Gastrocnemius medialis (tissue), 4 donors: ENCODE measurements around the gene NEK6. TPM values are rescaled to one million over a fixed set of nuclear protein-coding genes. Genes with fewer than 3 reads are reported as not detected.
A peak's percentile ranks its signal among the peaks of the same experiment; 100 is the strongest.

Experiments used
- ATAC-seq, 2 donors: fragments of 150-250 bp; one replicate each; pipeline ENCODE4 v1.9.1; 2016
- DNase-seq, 2 donors: peaks; one replicate each; pipeline ENCODE4 v3.0.0-alpha.2; 2019
- H3K27ac ChIP-seq, 4 donors: fragments of 200-600 bp; sonication (generic); 1 replicate in 1 of 4; 2 replicates in 3 of 4; pipeline ENCODE4 v1.5.1; 2016 to 2018; ENCODE audit warnings: mild to moderate bottlenecking in 2 of 4, moderate library complexity in 1 of 4
- H3K27me3 ChIP-seq, 3 donors: fragments of 200-600 bp; sonication (generic) in 2 of 3; 1 replicate in 1 of 3; 2 replicates in 2 of 3; pipeline versions ENCODE4 v1.5.1 to v1.6.0; 2016 to 2019; ENCODE audit warnings: mild to moderate bottlenecking in 1 of 3, moderate library complexity in 1 of 3
- H3K36me3 ChIP-seq, 2 donors: fragments of 200-600 bp; sonication (generic) in 1 of 2; one replicate each; pipeline ENCODE4 v1.5.1; 2017 to 2018
- H3K4me1 ChIP-seq, 2 donors: fragments of 200-600 bp; sonication (generic) in 1 of 2; one replicate each; pipeline ENCODE4 v1.5.1; 2016 to 2017; ENCODE audit warnings: mild to moderate bottlenecking in 2 of 2
- H3K4me3 ChIP-seq, 4 donors: fragments of 200-600 bp; sonication (generic) in 3 of 4; 1 replicate in 1 of 4; 2 replicates in 3 of 4; pipeline ENCODE4 v1.5.1; 2016 to 2019; ENCODE audit warnings: mild to moderate bottlenecking in 2 of 4
- H3K9me3 ChIP-seq, 3 donors: fragments of 200-600 bp; sonication (generic) in 2 of 3; 1 replicate in 1 of 3; 2 replicates in 2 of 3; pipeline ENCODE4 v1.5.1; 2016 to 2019
- POLR2A ChIP-seq, 2 donors: fragments of 450-650 bp; IDR thresholded peaks; one replicate each; pipeline ENCODE4 v1.6.1; 2017; ENCODE audit warnings: antibody characterized with exemption in 2 of 2, mild to moderate bottlenecking in 2 of 2, moderate library complexity in 2 of 2
- in situ Hi-C, 4 donors: fragments of 200-750 bp; cut with MboI; loops; one replicate each; pipeline versions ENCODE4 v1.15.0 to v1.8.0; 2017; ENCODE audit warnings: low sequenced_read_pairs in 4 of 4
- intact Hi-C: fragments of 100-400 bp; cut with DNase I; formaldehyde crosslinking; loops from one replicate; pipeline ENCODE4 v1.15.1; 2023; ENCODE audit warnings: low total_unique reads
- total RNA-seq, 4 donors: library from RNA; depleted of rRNA; stranded (reverse); fragments of >200 nt; gene quantifications; one replicate each; pipeline versions ENCODE4 v1.1.0 to v1.2.3, GENCODE V29; 2016
- TF ChIP-seq, protein P1 (sequence below), 5 experiments: fragments of 450-650 bp in 3 of 5; fragments of 200-600 bp in 2 of 5; sonication (generic) in 2 of 5; IDR thresholded peaks in 4 of 5; conservative IDR thresholded peaks in 1 of 5; 1 replicate in 4 of 5; 2 replicates in 1 of 5; pipeline ENCODE4 v1.5.1; 2016 to 2019; ENCODE audit warnings: antibody characterized with exemption in 5 of 5, mild to moderate bottlenecking in 3 of 5, moderate library complexity in 3 of 5

Gene NEK6
- total RNA-seq, 4 donors from 2014 or later = 2.3 to 10.1 (median 3.5) TPM

DNA sequence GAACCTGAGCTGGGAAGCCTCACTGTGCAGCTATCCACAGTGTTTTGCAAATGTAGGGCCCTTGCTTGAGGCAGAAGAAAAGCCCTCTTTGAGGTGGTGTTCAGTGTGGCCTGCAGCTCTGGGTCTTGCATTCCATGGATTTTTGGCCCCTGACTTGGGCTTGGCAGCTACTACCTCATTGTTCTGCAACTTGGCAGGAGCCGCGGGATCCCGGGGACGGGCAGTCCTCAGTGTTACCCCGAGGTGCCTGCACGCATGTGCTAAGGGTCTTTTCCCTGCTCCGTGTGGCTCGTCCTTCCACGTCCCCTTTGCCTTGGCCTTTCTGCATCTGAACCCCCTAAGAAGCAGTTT, 39.8 kb downstream of the NEK6 start:
- no peak for TF ChIP-seq POLR2A (IDR thresholded peaks at IDR 0.05)
- Histone ChIP-seq H3K27me3 (no peaks in the 10 kb centered on the region), H3K4me3 (no peak overlapping the region), H3K4me1 (peaks cover 19 to 32% of the 10 kb centered on the region in 2 donors), H3K27ac (no peak overlapping the region), H3K9me3 (no peaks in the 10 kb centered on the region), H3K36me3 (no peaks in the 10 kb centered on the region)
- in situ Hi-C loops (no loop called here), intact Hi-C loops (no loop called here)
- ATAC-seq (peak; percentile 34 to 49), DNase-seq (peak in 1 of 2 donors; percentile 38)

DNA sequence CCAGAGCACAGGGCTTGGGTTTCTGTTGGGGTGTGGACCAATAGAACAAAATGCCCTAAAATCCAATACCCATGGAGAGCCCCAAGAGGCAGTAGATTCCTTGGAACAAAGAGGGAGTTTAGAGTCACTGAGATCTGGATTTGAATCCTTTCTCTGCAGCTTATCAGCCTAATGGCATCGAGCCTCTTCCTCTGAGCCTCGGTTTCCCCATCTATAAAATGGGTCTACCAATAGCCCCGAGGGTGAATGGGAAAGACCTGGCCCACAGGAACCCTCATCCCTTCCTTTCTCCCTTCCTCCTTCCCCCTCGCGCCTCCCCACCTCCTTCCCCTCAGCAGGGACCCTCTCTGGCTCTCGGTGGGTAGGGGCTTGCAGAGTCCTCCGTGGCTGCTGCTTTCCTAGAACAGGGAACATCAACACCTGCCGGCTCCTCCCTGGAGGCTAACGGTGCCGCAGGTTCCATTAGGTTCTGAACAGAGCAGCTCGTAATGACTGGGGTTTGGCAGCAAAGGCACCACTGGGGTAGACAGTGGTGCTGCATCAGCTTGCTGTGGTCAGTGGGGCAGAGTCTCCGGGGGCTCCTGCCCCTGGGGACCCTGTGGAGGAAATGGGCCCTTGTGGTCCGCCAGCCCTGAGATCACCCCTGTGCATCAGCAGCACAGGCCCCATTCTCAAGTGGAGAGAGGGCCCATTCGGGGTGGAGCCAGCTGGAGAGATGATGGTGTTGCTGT, 40.3 kb downstream of the NEK6 start:
- Histone ChIP-seq H3K36me3 (no peaks in the 10 kb centered on the region), H3K27ac (no peak overlapping the region), H3K27me3 (no peaks in the 10 kb centered on the region), H3K9me3 (no peaks in the 10 kb centered on the region), H3K4me3 (no peak overlapping the region), H3K4me1 (peaks cover 19 to 32% of the 10 kb centered on the region in 2 donors)
- DNase-seq (no peak), ATAC-seq (no peak)
- intact Hi-C loops (no loop called here), in situ Hi-C loops (no loop called here)
- TF ChIP-seq, protein P1, sequence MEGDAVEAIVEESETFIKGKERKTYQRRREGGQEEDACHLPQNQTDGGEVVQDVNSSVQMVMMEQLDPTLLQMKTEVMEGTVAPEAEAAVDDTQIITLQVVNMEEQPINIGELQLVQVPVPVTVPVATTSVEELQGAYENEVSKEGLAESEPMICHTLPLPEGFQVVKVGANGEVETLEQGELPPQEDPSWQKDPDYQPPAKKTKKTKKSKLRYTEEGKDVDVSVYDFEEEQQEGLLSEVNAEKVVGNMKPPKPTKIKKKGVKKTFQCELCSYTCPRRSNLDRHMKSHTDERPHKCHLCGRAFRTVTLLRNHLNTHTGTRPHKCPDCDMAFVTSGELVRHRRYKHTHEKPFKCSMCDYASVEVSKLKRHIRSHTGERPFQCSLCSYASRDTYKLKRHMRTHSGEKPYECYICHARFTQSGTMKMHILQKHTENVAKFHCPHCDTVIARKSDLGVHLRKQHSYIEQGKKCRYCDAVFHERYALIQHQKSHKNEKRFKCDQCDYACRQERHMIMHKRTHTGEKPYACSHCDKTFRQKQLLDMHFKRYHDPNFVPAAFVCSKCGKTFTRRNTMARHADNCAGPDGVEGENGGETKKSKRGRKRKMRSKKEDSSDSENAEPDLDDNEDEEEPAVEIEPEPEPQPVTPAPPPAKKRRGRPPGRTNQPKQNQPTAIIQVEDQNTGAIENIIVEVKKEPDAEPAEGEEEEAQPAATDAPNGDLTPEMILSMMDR (IDR thresholded peaks at IDR 0.05 in 4 of 5, conservative IDR thresholded peaks at IDR 0.05 in 1 of 5) = no peak
- TF ChIP-seq POLR2A (IDR thresholded peaks at IDR 0.05) = no peak

- H3K9me3 ChIP-seq = no peaks in the 10 kb centered on the region
- no peak overlapping the region for H3K27ac ChIP-seq
- DNase-seq (no peak), ATAC-seq (no peak)
- no peak overlapping the region for H3K4me3 ChIP-seq
- no peaks in the 10 kb centered on the region for H3K27me3 ChIP-seq
- no peak for TF ChIP-seq POLR2A (IDR thresholded peaks at IDR 0.05)
- TF ChIP-seq, protein P1 (IDR thresholded peaks at IDR 0.05 in 4 of 5, conservative IDR thresholded peaks at IDR 0.05 in 1 of 5) = no peak
- peaks cover 19 to 32% of the 10 kb centered on the region in 2 donors for H3K4me1 ChIP-seq
- H3K36me3 ChIP-seq = no peaks in the 10 kb centered on the region
- in situ Hi-C loops = no loop called here
- intact Hi-C loops = no loop called here
Measured at GRCh38 chr9:124298646-124299235, 41.0 kb downstream of the NEK6 start.

DNA sequence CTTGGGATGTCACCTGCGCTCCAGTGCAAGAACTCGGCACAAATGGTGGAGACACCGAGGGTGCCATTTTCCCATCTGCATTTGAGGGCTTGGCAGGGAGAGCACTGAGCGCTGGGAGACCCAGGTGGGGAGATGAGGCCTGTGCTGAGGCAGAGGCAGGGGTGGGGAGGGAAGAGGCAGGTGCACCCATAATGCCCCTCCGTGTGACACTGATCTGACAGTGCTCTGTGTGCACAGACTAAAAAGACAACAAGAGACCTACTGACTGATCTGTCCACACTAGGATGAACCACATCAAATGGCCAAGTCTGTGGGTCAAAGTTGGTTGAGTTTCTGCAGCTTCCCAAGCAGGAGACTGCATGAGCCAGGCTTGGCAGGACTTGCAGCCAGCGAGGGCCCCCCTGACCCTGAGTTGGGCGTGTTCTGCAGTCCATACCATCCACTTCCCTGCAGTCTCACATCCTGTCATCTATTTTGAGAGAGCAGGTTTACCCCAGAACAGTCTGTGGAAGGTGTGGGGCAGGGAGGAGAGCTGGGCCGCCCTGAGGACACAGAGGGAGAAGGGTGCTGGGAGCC, 41.9 kb downstream of the NEK6 start:
- no peaks in the 10 kb centered on the region for H3K27me3 ChIP-seq
- intact Hi-C loops = no loop called here
- H3K9me3 ChIP-seq = no peaks in the 10 kb centered on the region
- in situ Hi-C loops = loop anchor here in 1 of 4 donors (25.0 kb wide), 1 partner anchor 162 kb away; no protein-coding TSS in a partner anchor
- H3K36me3 ChIP-seq = no peaks in the 10 kb centered on the region
- H3K4me3 ChIP-seq = no peak overlapping the region
- no peak for DNase-seq
- H3K27ac ChIP-seq = no peak overlapping the region
- TF ChIP-seq, protein P1 (IDR thresholded peaks at IDR 0.05 in 4 of 5, conservative IDR thresholded peaks at IDR 0.05 in 1 of 5) = no peak
- TF ChIP-seq POLR2A (IDR thresholded peaks at IDR 0.05) = no peak
- H3K4me1 ChIP-seq = peaks cover 19 to 32% of the 10 kb centered on the region in 2 donors
- ATAC-seq = no peak

- in situ Hi-C loops (loop anchor here in 1 of 4 donors (25.0 kb wide), 1 partner anchor 163 kb away; no protein-coding TSS in a partner anchor), intact Hi-C loops (no loop called here)
- peaks cover 19 to 31% of the 10 kb centered on the region in 2 donors for H3K4me1 ChIP-seq
- H3K9me3 ChIP-seq = no peaks in the 10 kb centered on the region
- H3K36me3 ChIP-seq = no peaks in the 10 kb centered on the region
- H3K27me3 ChIP-seq = no peaks in the 10 kb centered on the region
- ATAC-seq (no peak), DNase-seq (no peak)
- TF ChIP-seq POLR2A (IDR thresholded peaks at IDR 0.05) = no peak
- no peak overlapping the region for H3K4me3 ChIP-seq
- H3K27ac ChIP-seq = no peak overlapping the region
Measured at GRCh38 chr9:124300312-124300711, 42.6 kb downstream of the NEK6 start.
